ENCODE results near the gene MEF2D. TPM values are rescaled to one million over a fixed set of nuclear protein-coding genes. Genes with fewer than 3 reads are reported as not detected.

Gene MEF2D
- total and polyA plus RNA-seq, 2 donors (not counting 1 experiment from before 2014, with no cell fraction given): 65.6 to 128 TPM

- POLR2A ChIA-PET: interaction anchor here (0.7 kb wide), 1 partner anchor 8 kb away, joined by 4 read pairs; no protein-coding TSS in a partner anchor
- no peak overlapping the region for H3K9ac ChIP-seq (ENCODE audit: low read length)
- CTCF ChIA-PET: interaction anchor here (1.1 to 1.2 kb wide), 3 partner anchors 18 to 36 kb away, joined by 3 to 5 read pairs (median 3); no protein-coding TSS in a partner anchor
- no peak overlapping the region for H2AFZ ChIP-seq (ENCODE audit: insufficient read depth, low read depth, low read length, poor library complexity, severe bottlenecking)
- no peaks in the 10 kb centered on the region for H3K27me3 ChIP-seq (replicated peaks in 1 of 4; ENCODE audit: control extremely low read depth in 1 of 4, control insufficient read depth in 3 of 4, insufficient read depth in 4 of 4, low read length in 3 of 4)
- intact Hi-C loops (cut with micrococcal nuclease): no loop called here
- Mint-ChIP-seq H3K27ac (no peak overlapping the region), H3K27me3 (no peaks in the 10 kb centered on the region), H3K4me3 (no peak overlapping the region), H3K9me3 (ENCODE audit: insufficient read depth) (no peaks in the 10 kb centered on the region), H3K4me1 (no peaks in the 10 kb centered on the region)
- DNase-seq (no peak), ATAC-seq (ENCODE audit: low read depth) (no peak)
- H3K27ac ChIP-seq (ENCODE audit: low read length in 2 of 2): no peak overlapping the region
- TF ChIP-seq EZH2 (IDR thresholded peaks at IDR 0.05; ENCODE audit: borderline replicate concordance, insufficient read depth, low read depth, low read length, poor library complexity, severe bottlenecking): no peak
- TF ChIP-seq CTCF (IDR thresholded peaks at IDR 0.05): no peak
- no peaks in the 10 kb centered on the region for H3K79me2 ChIP-seq (ENCODE audit: control insufficient read depth, insufficient read depth, low read length)
- H3K4me2 ChIP-seq (replicated peaks; ENCODE audit: low read depth, low read length, poor library complexity, severe bottlenecking): no peak overlapping the region
- H3K36me3 ChIP-seq (replicated peaks in 1 of 2; ENCODE audit: control extremely low read depth in 1 of 2, control insufficient read depth in 1 of 2, extremely low read depth in 1 of 2, insufficient read depth in 2 of 2, low read length in 1 of 2): no peaks in the 10 kb centered on the region
- no peaks in the 10 kb centered on the region for H3K9me3 ChIP-seq (ENCODE audit: control extremely low read depth in 1 of 3, control insufficient read depth in 2 of 3, insufficient read depth in 1 of 3, low read length in 2 of 3)
- no peaks in the 10 kb centered on the region for H3K4me1 ChIP-seq (ENCODE audit: control insufficient read depth in 2 of 2, insufficient read depth in 2 of 2, low read length in 2 of 2)
- no peak overlapping the region for H3K4me3 ChIP-seq (ENCODE audit: control extremely low read depth in 1 of 5, extremely low read depth in 1 of 5, insufficient read depth in 1 of 5, low read depth in 2 of 5, low read length in 4 of 5)
- WGBS (ENCODE audit: insufficient coverage): no CpG with 5 or more reads among the region's 4 CpGs
- no peaks in the 10 kb centered on the region for H4K20me1 ChIP-seq (ENCODE audit: control insufficient read depth, insufficient read depth, low read length, poor library complexity, severe bottlenecking)
Measured at GRCh38 chr1:156516821-156517220, 16.2 kb upstream of the MEF2D start.

DNA sequence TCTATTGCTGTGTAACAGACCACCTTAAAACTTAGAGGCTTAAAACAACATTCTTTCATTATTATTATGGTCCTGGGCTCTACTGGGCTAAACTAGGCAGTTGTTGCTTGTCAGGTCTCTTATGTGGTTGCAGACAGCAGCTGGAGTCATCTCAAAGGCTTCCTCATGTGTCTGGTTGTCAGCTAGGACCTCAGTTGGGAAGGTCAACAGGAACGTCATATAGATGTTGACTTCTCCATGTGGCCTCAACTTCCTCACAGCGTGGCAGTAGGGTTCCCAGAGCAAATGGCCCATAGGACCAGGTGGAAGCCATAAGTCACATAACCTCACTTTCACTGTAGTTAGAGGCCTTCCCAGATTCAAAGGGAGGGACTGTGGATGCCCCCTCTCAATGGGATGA lies 15.4 kb upstream of the MEF2D start:
- H2AFZ ChIP-seq (ENCODE audit: insufficient read depth, low read depth, low read length, poor library complexity, severe bottlenecking): no peak overlapping the region
- Mint-ChIP-seq H3K4me1 (no peaks in the 10 kb centered on the region), H3K27ac (no peak overlapping the region), H3K9me3 (ENCODE audit: insufficient read depth) (no peaks in the 10 kb centered on the region), H3K4me3 (no peak overlapping the region), H3K27me3 (no peaks in the 10 kb centered on the region)
- no peak for DNase-seq
- no peak for ATAC-seq (ENCODE audit: low read depth)
- H3K36me3 ChIP-seq (replicated peaks in 1 of 2; ENCODE audit: control extremely low read depth in 1 of 2, control insufficient read depth in 1 of 2, extremely low read depth in 1 of 2, insufficient read depth in 2 of 2, low read length in 1 of 2): no peaks in the 10 kb centered on the region
- H4K20me1 ChIP-seq (ENCODE audit: control insufficient read depth, insufficient read depth, low read length, poor library complexity, severe bottlenecking): no peaks in the 10 kb centered on the region
- H3K9me3 ChIP-seq (ENCODE audit: control extremely low read depth in 1 of 3, control insufficient read depth in 2 of 3, insufficient read depth in 1 of 3, low read length in 2 of 3): no peaks in the 10 kb centered on the region
- 50% methylated on average over 2 of the region's 2 CpGs for WGBS (ENCODE audit: insufficient coverage)
- H3K9ac ChIP-seq (ENCODE audit: low read length): no peak overlapping the region
- H3K79me2 ChIP-seq (ENCODE audit: control insufficient read depth, insufficient read depth, low read length): no peaks in the 10 kb centered on the region
- TF ChIP-seq CTCF (IDR thresholded peaks at IDR 0.05) (no peak), EZH2 (IDR thresholded peaks at IDR 0.05; ENCODE audit: borderline replicate concordance, insufficient read depth, low read depth, low read length, poor library complexity, severe bottlenecking) (no peak)
- H3K4me3 ChIP-seq (ENCODE audit: control extremely low read depth in 1 of 5, extremely low read depth in 1 of 5, insufficient read depth in 1 of 5, low read depth in 2 of 5, low read length in 4 of 5): no peak overlapping the region
- no peak overlapping the region for H3K27ac ChIP-seq (ENCODE audit: low read length in 2 of 2)
- ChIA-PET CTCF (interaction anchor here (0.9 to 1.2 kb wide), 3 partner anchors 9 to 35 kb away, joined by 3 to 5 read pairs (median 4); no protein-coding TSS in a partner anchor), POLR2A (no interaction called here)
- H3K4me2 ChIP-seq (replicated peaks; ENCODE audit: low read depth, low read length, poor library complexity, severe bottlenecking): no peak overlapping the region
- H3K27me3 ChIP-seq (replicated peaks in 1 of 4; ENCODE audit: control extremely low read depth in 1 of 4, control insufficient read depth in 3 of 4, insufficient read depth in 4 of 4, low read length in 3 of 4): no peaks in the 10 kb centered on the region
- intact Hi-C loops (cut with micrococcal nuclease): no loop called here
- H3K4me1 ChIP-seq (ENCODE audit: control insufficient read depth in 2 of 2, insufficient read depth in 2 of 2, low read length in 2 of 2): no peaks in the 10 kb centered on the region
